HG02938 (cell line): Measurements from ENCODE around the gene NPRL2.

Experiments
- ATAC-seq: cut with Tn5 transposase; IDR thresholded peaks from one replicate; pipeline ENCODE4 v1.9.1; 2021; ENCODE audit warnings: mild to moderate bottlenecking, moderate library complexity; ENCODE audit not compliant: unreplicated experiment

The NPRL2 gene

GRCh38 chr3:50327943-50328691 lies 22.5 kb downstream of the NPRL2 start, which contains the start of gene TUSC2:
TSS of gene TUSC2 (minus strand) at chr3:50328223. CDS start at chr3:50328099, 124 bp downstream.
- peak; percentile 86 for ATAC-seq

GRCh38 chr3:50327129-50327528 lies 23.4 kb downstream of the NPRL2 start:
- no peak for ATAC-seq

- no peak for ATAC-seq
These were observed 24.4 kb downstream of the NPRL2 start for GRCh38 chr3:50326182-50326541.

- no peak for ATAC-seq
These were observed 24.9 kb downstream of the NPRL2 start for GRCh38 chr3:50325497-50326181.

- no peak for ATAC-seq
These were observed 25.5 kb downstream of the NPRL2 start for GRCh38 chr3:50325113-50325480.

GRCh38 chr3:50324351-50325112 lies 26.0 kb downstream of the NPRL2 start:
- ATAC-seq = no peak

GRCh38 chr3:50323614-50324199 lies 26.9 kb downstream of the NPRL2 start:
- ATAC-seq = no peak

GRCh38 chr3:50323092-50323600 lies 27.4 kb downstream of the NPRL2 start:
- ATAC-seq = no peak

GRCh38 chr3:50322386-50323091 lies 28.0 kb downstream of the NPRL2 start, which contains the start of gene HYAL2:
TSS of gene HYAL2 (minus strand) at chr3:50322745. CDS start at chr3:50320489, 2,256 bp downstream.
- no peak for ATAC-seq

GRCh38 chr3:50322115-50322385 lies 28.5 kb downstream of the NPRL2 start:
- ATAC-seq = no peak

GRCh38 chr3:50321336-50322114 lies 29.1 kb downstream of the NPRL2 start:
- peak; percentile 73 for ATAC-seq

GRCh38 chr3:50320853-50321335 lies 29.7 kb downstream of the NPRL2 start:
- peak; percentile 46 for ATAC-seq

- no peak for ATAC-seq
These were observed 30.5 kb downstream of the NPRL2 start for GRCh38 chr3:50319894-50320625.

GRCh38 chr3:50319181-50319893 lies 31.2 kb downstream of the NPRL2 start:
- ATAC-seq = no peak

- no peak for ATAC-seq
These were observed 32.0 kb downstream of the NPRL2 start for GRCh38 chr3:50318615-50319014.

GRCh38 chr3:50318163-50318562 lies 32.4 kb downstream of the NPRL2 start:
- no peak for ATAC-seq

- no peak for ATAC-seq
These were observed 33.3 kb downstream of the NPRL2 start for GRCh38 chr3:50317300-50317699.

- ATAC-seq = no peak
These were observed 33.8 kb downstream of the NPRL2 start for GRCh38 chr3:50316657-50317242.
